ENCODE data around the gene FGF5.
"Not testable (repeated sequence)": the region's sequence is repeated elsewhere in the genome, so short reads cannot be mapped to it uniquely, and the experiment has no call there.

Gene FGF5

DNA sequence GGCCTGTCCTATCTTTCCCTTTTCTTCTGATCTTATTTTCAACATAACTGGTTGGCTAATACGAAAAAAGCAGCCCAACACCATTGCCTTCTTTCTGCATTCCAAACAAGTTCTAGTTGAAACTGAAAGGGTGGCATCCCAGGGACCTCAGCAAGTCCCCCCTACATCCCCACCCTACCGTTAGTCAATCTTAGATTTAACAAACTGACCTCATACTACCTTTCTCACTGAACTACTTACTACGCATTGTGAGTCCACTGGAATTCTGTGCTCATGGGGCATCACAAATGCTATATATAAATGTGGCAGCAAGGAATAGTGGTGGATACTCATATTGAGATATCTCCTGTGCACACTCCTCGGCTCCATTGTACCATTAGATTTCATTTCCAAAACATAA lies 33.1 kb upstream of the FGF5 start:
- Histone ChIP-seq H3K27me3 (peaks cover 39% of the 10 kb centered on the region), H3K4me1 (no peaks in the 10 kb centered on the region), H3K4me3 (ENCODE audit: low read depth, low read length) (no peak overlapping the region), H3K36me3 (no peaks in the 10 kb centered on the region), H3K9me3 (no peaks in the 10 kb centered on the region)
- TF ChIP-seq, protein P1, sequence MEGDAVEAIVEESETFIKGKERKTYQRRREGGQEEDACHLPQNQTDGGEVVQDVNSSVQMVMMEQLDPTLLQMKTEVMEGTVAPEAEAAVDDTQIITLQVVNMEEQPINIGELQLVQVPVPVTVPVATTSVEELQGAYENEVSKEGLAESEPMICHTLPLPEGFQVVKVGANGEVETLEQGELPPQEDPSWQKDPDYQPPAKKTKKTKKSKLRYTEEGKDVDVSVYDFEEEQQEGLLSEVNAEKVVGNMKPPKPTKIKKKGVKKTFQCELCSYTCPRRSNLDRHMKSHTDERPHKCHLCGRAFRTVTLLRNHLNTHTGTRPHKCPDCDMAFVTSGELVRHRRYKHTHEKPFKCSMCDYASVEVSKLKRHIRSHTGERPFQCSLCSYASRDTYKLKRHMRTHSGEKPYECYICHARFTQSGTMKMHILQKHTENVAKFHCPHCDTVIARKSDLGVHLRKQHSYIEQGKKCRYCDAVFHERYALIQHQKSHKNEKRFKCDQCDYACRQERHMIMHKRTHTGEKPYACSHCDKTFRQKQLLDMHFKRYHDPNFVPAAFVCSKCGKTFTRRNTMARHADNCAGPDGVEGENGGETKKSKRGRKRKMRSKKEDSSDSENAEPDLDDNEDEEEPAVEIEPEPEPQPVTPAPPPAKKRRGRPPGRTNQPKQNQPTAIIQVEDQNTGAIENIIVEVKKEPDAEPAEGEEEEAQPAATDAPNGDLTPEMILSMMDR (IDR thresholded peaks at IDR 0.05; ENCODE audit: low read depth, low read length), result no peak
- DNase-seq, result no peak

DNA sequence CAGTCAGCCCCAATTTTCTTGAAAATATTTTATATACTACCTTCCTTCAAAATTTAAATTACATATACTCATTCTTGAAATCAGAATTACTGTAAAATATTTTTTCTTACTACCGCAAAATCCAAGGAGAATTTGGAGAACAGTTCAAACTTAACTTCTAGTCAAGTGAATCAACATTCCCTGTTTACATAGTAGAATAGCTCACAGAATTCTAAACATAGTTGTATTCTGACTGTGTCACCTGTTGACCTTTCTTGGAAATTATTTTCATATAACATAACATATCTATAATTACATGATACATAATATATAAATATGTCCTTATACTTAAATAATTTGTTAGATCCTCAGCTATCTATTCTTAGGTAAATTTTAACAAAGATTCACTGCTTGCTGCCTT lies 31.0 kb upstream of the FGF5 start:
- no peaks in the 10 kb centered on the region for H3K4me1 ChIP-seq
- H3K36me3 ChIP-seq, result no peaks in the 10 kb centered on the region
- DNase-seq, result no peak
- H3K9me3 ChIP-seq, result no peaks in the 10 kb centered on the region
- peaks cover 39% of the 10 kb centered on the region for H3K27me3 ChIP-seq
- TF ChIP-seq, protein P1 (IDR thresholded peaks at IDR 0.05; ENCODE audit: low read depth, low read length), result no peak
- H3K4me3 ChIP-seq (ENCODE audit: low read depth, low read length), result no peak overlapping the region

DNA sequence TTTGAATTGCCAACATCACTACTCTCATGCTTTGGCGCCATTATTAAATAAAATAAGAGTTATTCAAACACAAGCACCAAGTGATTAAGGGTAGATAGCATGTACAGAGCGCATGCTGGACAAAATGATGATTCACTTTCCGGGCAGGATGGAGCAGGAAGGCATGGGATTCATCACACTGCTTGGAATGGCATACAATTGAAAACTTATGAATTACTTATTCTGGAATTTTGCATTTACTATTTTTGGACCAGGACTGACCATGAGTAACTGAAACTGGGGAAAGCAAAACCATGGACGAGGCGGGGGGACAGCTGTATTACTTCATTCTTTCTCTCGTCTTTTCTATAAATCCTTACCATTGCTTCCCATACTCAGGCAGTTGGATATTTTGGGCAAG lies 28.5 kb upstream of the FGF5 start:
- Histone ChIP-seq H3K4me1 (no peaks in the 10 kb centered on the region), H3K27me3 (peaks cover 25% of the 10 kb centered on the region), H3K36me3 (no peaks in the 10 kb centered on the region), H3K4me3 (ENCODE audit: low read depth, low read length) (no peak overlapping the region), H3K9me3 (no peaks in the 10 kb centered on the region)
- TF ChIP-seq, protein P1 (IDR thresholded peaks at IDR 0.05; ENCODE audit: low read depth, low read length), result no peak
- no peak for DNase-seq

DNA sequence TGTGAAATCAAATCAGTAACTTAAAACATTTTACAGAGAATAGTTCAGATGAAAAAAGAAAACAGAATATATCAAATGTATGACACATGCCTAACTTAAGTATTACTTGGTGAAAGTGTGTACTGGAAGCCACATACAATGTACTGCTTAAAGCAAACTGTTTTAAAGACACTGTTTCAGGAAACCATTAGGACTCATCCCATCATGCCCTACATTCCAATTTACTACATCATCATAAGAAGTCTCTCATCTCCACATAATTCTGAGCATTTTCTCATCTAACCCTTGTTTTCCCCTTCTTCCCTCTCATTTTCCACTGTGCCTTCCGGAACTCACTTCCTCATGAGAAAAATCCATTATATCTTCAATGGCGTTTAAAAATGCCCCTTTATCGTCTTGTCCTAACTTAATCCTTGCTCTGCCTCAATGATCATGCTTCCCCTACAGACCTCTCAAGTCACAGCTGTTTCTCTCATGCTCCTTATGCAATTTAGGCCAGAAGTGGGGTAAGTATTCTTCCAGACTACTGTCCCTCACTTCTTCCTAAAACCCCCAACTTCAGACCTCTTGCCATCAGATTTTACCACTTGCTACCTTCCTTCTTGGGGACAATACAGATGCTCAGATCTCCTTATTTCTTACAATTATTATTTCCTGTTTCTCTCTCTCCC lies 26.8 kb upstream of the FGF5 start:
- no peaks in the 10 kb centered on the region for H3K36me3 ChIP-seq
- H3K4me1 ChIP-seq, result no peaks in the 10 kb centered on the region
- no peaks in the 10 kb centered on the region for H3K9me3 ChIP-seq
- H3K4me3 ChIP-seq (ENCODE audit: low read depth, low read length), result no peak overlapping the region
- peaks cover 11% of the 10 kb centered on the region for H3K27me3 ChIP-seq
- TF ChIP-seq, protein P1 (IDR thresholded peaks at IDR 0.05; ENCODE audit: low read depth, low read length), result no peak
- DNase-seq, result no peak

DNA sequence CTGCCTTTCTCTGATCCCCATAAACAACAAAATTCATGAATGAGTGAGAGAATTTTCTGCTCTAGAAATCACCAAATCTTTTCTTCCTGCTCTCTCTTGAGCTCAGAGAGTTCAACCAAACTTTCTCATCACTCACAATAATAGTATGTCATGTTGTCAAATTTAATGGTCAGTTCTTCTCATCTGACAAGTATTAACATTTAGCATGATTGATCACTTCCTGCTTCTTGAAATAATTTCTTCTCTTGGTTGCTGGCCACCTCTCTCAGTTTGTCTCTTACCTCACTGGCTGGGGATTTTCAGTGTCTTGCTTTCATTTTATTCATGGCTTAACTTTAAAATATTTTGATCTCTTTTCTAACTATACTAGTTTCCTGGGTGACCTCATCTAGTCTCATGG lies 25.5 kb upstream of the FGF5 start:
- DNase-seq, result no peak
- no peak overlapping the region for H3K4me3 ChIP-seq (ENCODE audit: low read depth, low read length)
- no peaks in the 10 kb centered on the region for H3K4me1 ChIP-seq
- no peaks in the 10 kb centered on the region for H3K36me3 ChIP-seq
- TF ChIP-seq, protein P1 (IDR thresholded peaks at IDR 0.05; ENCODE audit: low read depth, low read length), result no peak
- no peaks in the 10 kb centered on the region for H3K9me3 ChIP-seq
- peaks cover 11% of the 10 kb centered on the region for H3K27me3 ChIP-seq

DNA sequence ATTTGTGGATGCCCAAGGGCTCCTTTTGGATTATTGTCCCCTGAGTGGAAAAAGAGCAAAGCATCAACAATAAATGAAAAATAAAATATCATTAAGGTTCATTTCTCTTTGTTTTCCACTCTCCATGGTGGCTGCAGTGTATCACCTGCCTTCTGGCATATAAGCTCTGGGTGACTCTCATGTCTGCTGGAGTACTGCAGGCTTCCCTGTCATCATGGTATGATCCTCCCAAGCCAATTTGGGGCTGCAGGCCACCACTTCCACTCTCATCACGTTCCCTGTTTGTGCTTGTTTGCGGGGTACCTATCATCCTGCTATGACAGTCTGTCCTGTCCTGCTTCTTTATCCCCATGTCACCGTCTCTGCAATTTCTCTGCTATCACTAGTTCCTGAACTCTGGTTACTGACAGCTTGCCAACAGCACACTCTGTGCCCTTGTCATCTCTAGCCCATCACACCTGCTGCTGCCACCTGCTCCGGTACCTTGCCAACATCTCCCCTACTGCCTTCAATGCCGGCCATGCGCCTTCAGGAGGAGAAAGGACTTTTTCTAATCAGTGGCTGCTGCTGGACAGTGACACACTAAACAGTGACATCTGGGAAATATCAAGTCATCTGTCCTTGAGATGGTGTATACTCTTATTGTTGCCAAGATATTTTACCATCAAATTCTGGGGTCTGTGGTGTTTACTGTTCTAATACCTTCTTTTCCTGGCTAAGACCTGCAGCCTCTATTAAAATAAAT lies 23.0 kb upstream of the FGF5 start:
- TF ChIP-seq, protein P1 (IDR thresholded peaks at IDR 0.05; ENCODE audit: low read depth, low read length), result no peak
- H3K27me3 ChIP-seq, result peaks cover 2% of the 10 kb centered on the region; the same call in 1 of the 2 replicates
- no peak for DNase-seq
- no peak overlapping the region for H3K4me3 ChIP-seq (ENCODE audit: low read depth, low read length)
- no peaks in the 10 kb centered on the region for H3K9me3 ChIP-seq
- no peaks in the 10 kb centered on the region for H3K4me1 ChIP-seq
- no peaks in the 10 kb centered on the region for H3K36me3 ChIP-seq

DNA sequence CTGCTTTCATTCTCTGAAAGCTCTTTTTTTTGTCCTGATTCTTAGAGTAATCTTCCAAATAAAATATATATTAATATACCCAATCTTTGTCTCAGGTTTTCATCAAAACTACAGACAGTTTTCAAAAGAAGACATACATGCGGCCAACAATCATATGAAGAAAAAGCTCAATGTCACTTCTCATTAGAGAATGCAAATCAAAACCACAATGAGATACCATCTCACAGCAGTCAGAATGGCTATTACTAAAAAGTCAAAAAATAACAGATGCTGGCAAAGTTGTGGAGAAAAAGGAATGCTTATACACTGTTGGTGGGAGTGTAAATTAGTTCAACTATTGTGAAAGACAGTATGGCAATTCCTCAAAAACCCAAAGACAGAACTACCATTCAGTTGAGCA lies 19.0 kb upstream of the FGF5 start:
- H3K4me1 ChIP-seq; H3K27me3 ChIP-seq; H3K4me3 ChIP-seq (ENCODE audit: low read depth, low read length); H3K9me3 ChIP-seq; H3K36me3 ChIP-seq; DNase-seq: not testable (repeated sequence)
